Transverse colon (tissue), 4 donors: ENCODE data around the gene TCEAL7. TPM values are rescaled to one million over a fixed set of nuclear protein-coding genes. Genes with fewer than 3 reads are reported as not detected.

ENCODE experiments used
- DNase-seq: peaks from one replicate; pipeline ENCODE4 v3.0.0-alpha.2; 2019
- H3K27ac ChIP-seq, 4 donors: fragments of 200-600 bp; sonication (generic); 2 replicates each; pipeline ENCODE4 v1.5.1; 2016 to 2018; ENCODE audit warnings: inconsistent platforms in 4 of 4
- H3K27me3 ChIP-seq: fragments of 200-600 bp; sonication (generic); 2 replicates; pipeline ENCODE4 v1.5.1; 2017; ENCODE audit warnings: inconsistent platforms
- H3K36me3 ChIP-seq, 4 donors: fragments of 200-600 bp; sonication (generic); 2 replicates each; pipeline ENCODE4 v1.5.1; 2017 to 2019; ENCODE audit warnings: inconsistent platforms in 4 of 4
- H3K4me1 ChIP-seq, 4 donors: fragments of 200-600 bp; sonication (generic); 2 replicates each; pipeline ENCODE4 v1.5.1; 2017 to 2020; ENCODE audit warnings: inconsistent platforms in 4 of 4
- H3K4me3 ChIP-seq, 4 donors: fragments of 200-600 bp; sonication (generic); 1 replicate in 1 of 4; 2 replicates in 3 of 4; pipeline versions ENCODE4 v1.5.1 to v1.6.1; 2017 to 2019; ENCODE audit warnings: inconsistent platforms in 4 of 4
- H3K9me3 ChIP-seq, 2 donors: fragments of 200-600 bp; sonication (generic); 2 replicates each; pipeline ENCODE4 v1.5.1; 2017 to 2019; ENCODE audit warnings: inconsistent platforms in 2 of 2
- CTCF ChIP-seq, 5 experiments: fragments of 200-600 bp in 3 of 5; fragments of 450-650 bp in 2 of 5; sonication (generic) in 3 of 5; IDR thresholded peaks; 1 replicate in 2 of 5; 2 replicates in 3 of 5; pipeline ENCODE4 v1.5.1; 2016 to 2017; ENCODE audit warnings: antibody characterized with exemption in 5 of 5, inconsistent platforms in 3 of 5, mild to moderate bottlenecking in 2 of 5, moderate library complexity in 1 of 5
- EP300 ChIP-seq: sonication (generic); formaldehyde crosslinking; IDR thresholded peaks from one replicate; pipeline ENCODE4 v1.6.1; 2017; ENCODE audit warnings: antibody characterized with exemption, low read depth
- POLR2A ChIP-seq: fragments of 450-650 bp; IDR thresholded peaks from one replicate; pipeline ENCODE4 v1.6.1; 2016; ENCODE audit warnings: antibody characterized with exemption, mild to moderate bottlenecking, moderate library complexity
- POLR2AphosphoS5 ChIP-seq, 3 donors: sonication (generic); formaldehyde crosslinking; IDR thresholded peaks; one replicate each; pipeline ENCODE4 v1.6.1; 2016; ENCODE audit warnings: antibody characterized with exemption in 3 of 3
- WGBS, 2 donors: methylation state at CpG; one replicate each; pipeline ENCODE4 v1.1.5; 2018; ENCODE audit warnings: low coverage in 1 of 2; 5-methylcytosine and 5-hydroxymethylcytosine counted together
- in situ Hi-C, 4 donors: fragments of 200-750 bp; cut with MboI; loops; one replicate each; pipeline versions ENCODE4 v1.15.0 to v1.15.1; 2017; ENCODE audit warnings: low sequenced_read_pairs in 3 of 4, low pct_ligation_motif_present in 1 of 4, low pct_unique_long_range_greater_than_20kb in 1 of 4
- intact Hi-C: fragments of 100-400 bp; cut with DNase I; formaldehyde crosslinking; loops from one replicate; pipeline ENCODE4 v1.15.1; 2023; ENCODE audit warnings: low total_unique reads
- small RNA-seq, 4 donors: library from RNA; depleted of rRNA; stranded (forward); fragments of <200 nt; gene quantifications; one replicate each; pipeline ENCODE3, GENCODE V24; 2016
- total RNA-seq, 4 donors: library from RNA; depleted of rRNA; stranded (reverse); fragments of >200 nt; gene quantifications; one replicate each; pipeline ENCODE4 v1.1.0, GENCODE V29; 2016

TCEAL7 gene
- total RNA-seq, 4 donors from 2014 or later: 2.8 to 3.7 (median 3.5) TPM; not detected in 1

- in situ Hi-C loops: no loop called here
- no peaks in the 10 kb centered on the region for H3K36me3 ChIP-seq
- TF ChIP-seq EP300: no peak
- no peak for TF ChIP-seq CTCF (IDR thresholded peaks at IDR 0.05)
- peak; percentile 54 for TF ChIP-seq POLR2A
- peak; percentile 58 to 72 (median 65) for TF ChIP-seq POLR2AphosphoS5 (IDR thresholded peaks at IDR 0.05)
Measured at GRCh38 chrX:103376118-103376978, 46.3 kb downstream of the TCEAL7 start, which contains the start of gene BEX3. TSS of gene BEX3 (plus strand) at chrX:103376538. CDS start at chrX:103377522, 984 bp downstream.

DNA sequence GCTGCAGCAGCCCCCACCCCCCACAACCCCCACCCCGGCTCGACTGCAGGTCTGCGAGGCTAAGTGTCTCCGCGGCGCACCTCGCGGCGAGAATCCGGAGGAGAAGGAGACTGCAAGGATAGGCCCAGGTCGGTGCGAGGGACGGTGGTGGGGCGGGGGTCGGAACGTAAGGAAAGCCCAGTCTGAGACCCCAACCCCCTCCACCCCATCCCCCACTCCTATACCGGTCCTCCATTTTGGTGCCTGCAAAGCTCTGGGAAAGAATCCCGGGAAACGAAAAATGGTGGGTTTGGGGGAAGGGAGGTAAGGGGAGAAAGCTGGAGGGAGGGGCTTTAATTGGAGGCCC lies 46.9 kb downstream of the TCEAL7 start:
- no peak for DNase-seq
- Histone ChIP-seq H3K27me3 (no peaks in the 10 kb centered on the region), H3K9me3 (no peaks in the 10 kb centered on the region), H3K36me3 (no peaks in the 10 kb centered on the region), H3K4me3 (peak overlapping the region; percentile 43 to 75 (median 62)), H3K27ac (peak overlapping the region; percentile 74 to 87 (median 82)), H3K4me1 (no peaks in the 10 kb centered on the region)
- intact Hi-C loops: no loop called here
- WGBS, 2 donors: 0 to 54% methylated on average over 3 to 18 of the region's 19 CpGs
- TF ChIP-seq CTCF (IDR thresholded peaks at IDR 0.05) (no peak), POLR2AphosphoS5 (IDR thresholded peaks at IDR 0.05) (no peak), POLR2A (no peak), EP300 (no peak)
- in situ Hi-C loops: no loop called here

More at GRCh38 chrX:103376118-103376978, 46.3 kb downstream of the TCEAL7 start, which contains the start of gene BEX3:
- H3K4me1 ChIP-seq: no peaks in the 10 kb centered on the region
- DNase-seq: peak; percentile 47
- intact Hi-C loops: no loop called here
- no peaks in the 10 kb centered on the region for H3K9me3 ChIP-seq
- H3K27me3 ChIP-seq: no peaks in the 10 kb centered on the region
- peak within 1 kb of the TSS; percentile 74 to 87 (median 82) for H3K27ac ChIP-seq
- peak within 1 kb of the TSS; percentile 43 to 75 (median 62) for H3K4me3 ChIP-seq
- 53% methylated on average over 42 of the region's 62 CpGs; no CpG with 5 or more reads in 1 of the 2 donors for WGBS, 2 donors

GRCh38 chrX:103378990-103379389 lies 49.0 kb downstream of the TCEAL7 start:
- Histone ChIP-seq H3K27me3 (no peaks in the 10 kb centered on the region), H3K4me1 (no peaks in the 10 kb centered on the region), H3K4me3 (no peak overlapping the region), H3K27ac (no peak overlapping the region), H3K36me3 (no peaks in the 10 kb centered on the region), H3K9me3 (no peaks in the 10 kb centered on the region)
- DNase-seq: no peak
- intact Hi-C loops (no loop called here), in situ Hi-C loops (no loop called here)
- 68% methylated on average over 2 of the region's 2 CpGs; no CpG with 5 or more reads in 1 of the 2 donors for WGBS, 2 donors
- no peak for TF ChIP-seq POLR2A
- TF ChIP-seq POLR2AphosphoS5 (IDR thresholded peaks at IDR 0.05): no peak
- TF ChIP-seq EP300: no peak
- TF ChIP-seq CTCF (IDR thresholded peaks at IDR 0.05): no peak

Small RNA genes lying within 50 kb of the gene (small RNA-seq; reads per million reads assigned to genes)
- 0 reads per million in 4 donors for gene Z92846.1

Other genes with a start within 250 kb of the TCEAL7 start
- gene NXF3, start 237.1 kb upstream of the TCEAL7 start, total RNA-seq: 1 to 10 TPM in 1 of 4 donors, under 1 TPM in 1, not detected in 2; 0.64 to 2.0 TPM
- 10 to 100 TPM in 3 of 4 donors, 1 to 10 TPM in 1; 4.4 to 27.5 (median 16.2) TPM for gene BEX4, start 115.1 kb upstream of the TCEAL7 start, total RNA-seq
- 10 to 100 TPM in 2 of 4 donors, 1 to 10 TPM in 2; 8.0 to 41.4 (median 20.8) TPM for gene TCEAL8, start 75.1 kb upstream of the TCEAL7 start, total RNA-seq
- under 1 TPM in 1 of 4 donors, not detected in 3; 0.64 TPM for gene TCEAL5, start 53.5 kb upstream of the TCEAL7 start, total RNA-seq
- gene BEX2, start 19.2 kb upstream of the TCEAL7 start, total RNA-seq: 1 to 10 TPM in 3 of 4 donors, not detected in 1; 7.5 to 9.1 (median 8.7) TPM
- 10 to 100 TPM; 18.3 to 64.1 (median 26.5) TPM for gene TCEAL9, start 26.3 kb downstream of the TCEAL7 start, total RNA-seq
- 10 to 100 TPM; 17.1 to 53.4 (median 39.4) TPM for gene BEX3, start 46.3 kb downstream of the TCEAL7 start, total RNA-seq
- gene RAB40A, start 189.2 kb downstream of the TCEAL7 start, total RNA-seq: 1 to 10 TPM in 1 of 4 donors, under 1 TPM in 1, not detected in 2; 0.55 to 1.4 TPM